A673 (cell line): ENCODE measurements around the gene PRDM16. TPM values are rescaled to one million over a fixed set of nuclear protein-coding genes. Genes with fewer than 3 reads are reported as not detected.

Source experiments
- BruUV-seq: library from RNA; stranded (reverse); fragments of 400-500 nt; replicated peaks from 2 replicates; lab custom pipeline; 2021; lab: Mats Ljungman, UMichigan
- CTCF ChIA-PET: fragments of 300-600 bp; sonication (Branson Sonifier 250); formaldehyde crosslinking; loops from one replicate; lab custom pipeline; 2022; ENCODE audit warnings: antibody characterized with exemption; lab: Charles Lee
- POLR2A ChIA-PET: fragments of 300-600 bp; sonication (Branson Sonifier 250); formaldehyde crosslinking; loops from one replicate; lab custom pipeline; 2022; ENCODE audit warnings: antibody characterized with exemption; ENCODE audit not compliant: low non-redundant PET; lab: Charles Lee
- DNase-seq: peaks from one replicate; pipeline ENCODE4 v3.0.0-alpha.2; 2015; ENCODE audit warnings: low spot score
- H3K27ac ChIP-seq: fragments of 200-600 bp; sonication (generic); 2 replicates; pipeline ENCODE4 v1.5.1; 2016; ENCODE audit warnings: mixed run types, low read depth, mild to moderate bottlenecking, mixed read lengths, antibody characterized with exemption, low read length; ENCODE audit not compliant: poor library complexity, severe bottlenecking
- H3K27me3 ChIP-seq: fragments of 200-600 bp; sonication (generic); replicated peaks from 2 replicates; pipeline ENCODE4 v1.6.1; 2017; ENCODE audit warnings: mixed run types, low read depth, mild to moderate bottlenecking, mixed read lengths, antibody characterized with exemption, low read length; ENCODE audit not compliant: insufficient read depth, poor library complexity
- H3K36me3 ChIP-seq: fragments of 200-600 bp; sonication (generic); 2 replicates; pipeline ENCODE4 v1.6.1; 2016; ENCODE audit warnings: mixed run types, mild to moderate bottlenecking, mixed read lengths, antibody characterized with exemption, low read length; ENCODE audit not compliant: insufficient read depth, poor library complexity, severe bottlenecking
- H3K4me1 ChIP-seq: fragments of 200-600 bp; sonication (generic); 2 replicates; pipeline ENCODE4 v1.6.1; 2017; ENCODE audit warnings: mixed run types, mild to moderate bottlenecking, mixed read lengths, antibody characterized with exemption, low read length; ENCODE audit not compliant: insufficient read depth, poor library complexity, severe bottlenecking
- H3K4me3 ChIP-seq: fragments of 200-600 bp; sonication (generic); 2 replicates; pipeline ENCODE4 v1.5.1; 2016; ENCODE audit warnings: low read depth, mixed run types, mild to moderate bottlenecking, mixed read lengths, low read length; ENCODE audit not compliant: poor library complexity, severe bottlenecking
- H3K9me3 ChIP-seq: fragments of 200-600 bp; sonication (generic); 2 replicates; pipeline ENCODE4 v1.6.1; 2016; ENCODE audit warnings: mixed run types, low read depth, mild to moderate bottlenecking, mixed read lengths, antibody characterized with exemption, low read length; ENCODE audit not compliant: poor library complexity, severe bottlenecking
- CTCF ChIP-seq: fragments of 300-800, 200-600 bp; sonication (generic); conservative IDR thresholded peaks from 2 replicates; pipeline ENCODE4 v1.5.1; 2017; ENCODE audit warnings: low read depth, mild to moderate bottlenecking, antibody characterized with exemption, low read length, moderate library complexity, mixed read lengths
- EZH2 ChIP-seq: fragments of 200-600 bp; sonication (generic); IDR thresholded peaks from 2 replicates; pipeline ENCODE4 v1.6.1; 2017; ENCODE audit warnings: borderline replicate concordance, low read depth, mild to moderate bottlenecking, mixed read lengths, antibody characterized with exemption, low read length; ENCODE audit not compliant: poor library complexity, severe bottlenecking
- intact Hi-C: fragments of 100-400 bp; cut with micrococcal nuclease; formaldehyde crosslinking; loops from one replicate; pipeline ENCODE4 v1.10.0; 2022; ENCODE audit not compliant: unreplicated experiment
- total RNA-seq: library from RNA; stranded (reverse); gene quantifications from 2 replicates; pipeline ENCODE4 v1.2.3, GENCODE V29; 2021

Gene PRDM16
- total RNA-seq, 1 experiment from 2014 or later = 0.49 TPM

- H3K4me1 ChIP-seq = no peaks in the 10 kb centered on the region
- no peak for DNase-seq
- intact Hi-C loops = no loop called here
- H3K27ac ChIP-seq = no peak overlapping the region
- no peak overlapping the region for H3K4me3 ChIP-seq
- POLR2A ChIA-PET = no interaction called here
- H3K9me3 ChIP-seq = no peaks in the 10 kb centered on the region
- no TSS peak for BruUV-seq
- CTCF ChIA-PET = interaction anchor here (1.3 kb wide), 1 partner anchor 9 kb away, joined by 3 read pairs; no protein-coding TSS in a partner anchor
- peaks cover 40% of the 10 kb centered on the region for H3K27me3 ChIP-seq
- H3K36me3 ChIP-seq = no peaks in the 10 kb centered on the region
- TF ChIP-seq CTCF (no peak), EZH2 (no peak)
Measured at GRCh38 chr1:3443807-3444206, 374.8 kb downstream of the PRDM16 start.

- intact Hi-C loops = no loop called here
- ChIA-PET CTCF (interaction anchor here (1.3 kb wide), 1 partner anchor 9 kb away, joined by 3 read pairs; no protein-coding TSS in a partner anchor), POLR2A (no interaction called here)
- no peaks in the 10 kb centered on the region for H3K36me3 ChIP-seq
- no TSS peak for BruUV-seq
- TF ChIP-seq CTCF = no peak
- no peak for TF ChIP-seq EZH2
- no peak for DNase-seq
- no peaks in the 10 kb centered on the region for H3K9me3 ChIP-seq
- no peaks in the 10 kb centered on the region for H3K4me1 ChIP-seq
- peaks cover 40% of the 10 kb centered on the region for H3K27me3 ChIP-seq
- no peak overlapping the region for H3K27ac ChIP-seq
- H3K4me3 ChIP-seq = no peak overlapping the region
Measured at GRCh38 chr1:3444298-3444697, 375.3 kb downstream of the PRDM16 start.

- no TSS peak for BruUV-seq
- POLR2A ChIA-PET = no interaction called here
- CTCF ChIA-PET = interaction anchor here (0.5 to 1.3 kb wide), 2 partner anchors 8 to 20 kb away, joined by 3 to 12 read pairs; no protein-coding TSS in a partner anchor
- Histone ChIP-seq H3K4me1 (no peaks in the 10 kb centered on the region), H3K27me3 (peaks cover 40% of the 10 kb centered on the region), H3K4me3 (no peak overlapping the region), H3K9me3 (no peaks in the 10 kb centered on the region), H3K36me3 (no peaks in the 10 kb centered on the region), H3K27ac (no peak overlapping the region)
- intact Hi-C loops = no loop called here
- TF ChIP-seq CTCF (no peak), EZH2 (no peak)
- DNase-seq = no peak
Measured at GRCh38 chr1:3444736-3445135, 375.7 kb downstream of the PRDM16 start.
